ENCODE data around the gene PROZ. TPM values are rescaled to one million over a fixed set of nuclear protein-coding genes. Genes with fewer than 3 reads are reported as not detected.

PROZ gene
- total and polyA plus RNA-seq, 12 donors = 0.03 to 0.20 TPM; not detected in 10

DNA sequence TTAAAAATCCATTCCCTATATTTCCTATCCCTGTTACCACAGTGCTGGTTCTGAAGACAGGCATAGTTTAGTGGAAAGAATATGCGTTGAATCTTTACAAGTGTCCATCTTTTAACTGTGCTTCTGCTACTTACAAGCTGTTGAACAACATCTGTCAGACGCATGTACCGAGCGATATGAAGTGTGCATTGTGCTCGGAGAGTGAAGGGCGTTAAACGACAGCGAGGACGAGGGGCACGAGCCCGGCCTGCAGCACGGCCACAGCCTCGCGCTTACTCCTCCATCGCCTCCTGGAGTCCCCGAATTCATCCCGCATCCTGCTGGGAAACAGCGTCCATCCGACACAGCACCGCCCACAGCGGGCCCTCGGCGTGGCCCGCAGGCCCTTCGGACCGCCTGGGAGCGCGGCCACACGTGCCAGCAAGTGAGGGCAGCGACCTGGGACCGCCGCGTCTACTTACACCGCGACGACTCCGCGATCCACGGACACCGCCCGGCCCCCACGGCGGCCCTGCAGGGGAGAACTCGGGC lies 49.5 kb downstream of the PROZ start:
- no peaks in the 10 kb centered on the region for H3K27me3 ChIP-seq
- H3K4me1 ChIP-seq = peaks cover 12 to 82% (median 77%) of the 10 kb centered on the region in 9 donors
- peak overlapping the region; percentile 71 to 98 (median 88) for H3K4me3 ChIP-seq
- no peaks in the 10 kb centered on the region for H3K9me3 ChIP-seq
- WGBS, 2 donors = 0% methylated on average over 44 of the region's 44 CpGs
- intact Hi-C loops (cut with DNase I) = loop anchor here in 1 of 10 donors (2.0 kb wide), 1 partner anchor 21 kb away; no protein-coding TSS in a partner anchor
- peak in 1 of 2 donors; percentile 39 for DNase-seq
- peak; percentile 1 to 37 (median 11) for ATAC-seq
- peaks cover 0 to 40% (median 0%) of the 10 kb centered on the region in 9 donors for H3K36me3 ChIP-seq
- TF ChIP-seq, protein P1, sequence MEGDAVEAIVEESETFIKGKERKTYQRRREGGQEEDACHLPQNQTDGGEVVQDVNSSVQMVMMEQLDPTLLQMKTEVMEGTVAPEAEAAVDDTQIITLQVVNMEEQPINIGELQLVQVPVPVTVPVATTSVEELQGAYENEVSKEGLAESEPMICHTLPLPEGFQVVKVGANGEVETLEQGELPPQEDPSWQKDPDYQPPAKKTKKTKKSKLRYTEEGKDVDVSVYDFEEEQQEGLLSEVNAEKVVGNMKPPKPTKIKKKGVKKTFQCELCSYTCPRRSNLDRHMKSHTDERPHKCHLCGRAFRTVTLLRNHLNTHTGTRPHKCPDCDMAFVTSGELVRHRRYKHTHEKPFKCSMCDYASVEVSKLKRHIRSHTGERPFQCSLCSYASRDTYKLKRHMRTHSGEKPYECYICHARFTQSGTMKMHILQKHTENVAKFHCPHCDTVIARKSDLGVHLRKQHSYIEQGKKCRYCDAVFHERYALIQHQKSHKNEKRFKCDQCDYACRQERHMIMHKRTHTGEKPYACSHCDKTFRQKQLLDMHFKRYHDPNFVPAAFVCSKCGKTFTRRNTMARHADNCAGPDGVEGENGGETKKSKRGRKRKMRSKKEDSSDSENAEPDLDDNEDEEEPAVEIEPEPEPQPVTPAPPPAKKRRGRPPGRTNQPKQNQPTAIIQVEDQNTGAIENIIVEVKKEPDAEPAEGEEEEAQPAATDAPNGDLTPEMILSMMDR (IDR thresholded peaks at IDR 0.05) = no peak
- H3K27ac ChIP-seq = peak overlapping the region; percentile 93 to 100 (median 99)

DNA sequence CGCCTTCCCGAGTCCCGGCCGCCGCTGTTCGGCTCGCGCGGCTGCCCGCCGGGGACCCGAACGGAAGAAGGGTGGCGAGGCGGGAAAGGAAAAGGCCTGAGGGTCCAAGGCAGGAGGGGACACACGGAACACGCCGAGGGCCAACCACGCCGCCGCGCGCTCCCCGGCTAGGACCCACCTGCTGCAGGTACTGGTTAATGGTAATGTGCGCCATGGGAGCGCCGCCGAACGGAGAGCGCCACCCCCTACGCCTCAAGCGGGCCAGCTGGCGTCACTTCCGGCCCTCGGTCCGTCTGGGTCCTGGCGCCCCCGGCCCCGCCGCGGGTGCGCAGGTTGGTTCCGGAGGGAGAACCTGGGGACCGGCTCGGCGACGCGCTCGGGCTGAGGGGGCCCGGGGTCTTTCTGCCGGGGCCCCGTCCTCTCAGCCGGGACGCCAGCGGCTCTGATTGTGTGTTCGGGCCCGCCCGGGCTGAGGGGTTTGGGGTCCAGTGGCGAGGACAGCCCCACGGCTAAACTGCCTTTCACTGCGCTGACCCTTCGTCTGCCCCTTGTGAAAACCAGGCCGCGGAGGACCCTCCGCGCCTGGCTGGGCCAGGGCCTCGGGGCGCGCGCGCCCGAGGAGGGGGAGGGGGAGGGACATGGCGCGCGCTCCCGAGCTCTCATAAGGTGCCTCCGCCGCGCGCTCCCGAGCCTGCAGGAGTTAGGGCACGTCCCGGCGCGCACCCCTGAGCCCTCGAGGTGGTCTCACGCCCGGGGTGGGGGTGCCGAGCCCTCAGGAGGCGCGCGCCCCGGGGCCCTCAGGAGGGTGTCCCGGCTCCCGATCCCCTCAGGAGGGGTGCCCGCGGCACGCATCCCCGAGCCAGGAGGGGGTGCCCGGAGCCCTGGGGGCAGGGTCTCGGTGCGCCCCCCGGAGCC lies 50.2 kb downstream of the PROZ start, which contains the start of gene PCID2:
TSS of gene PCID2 (minus strand) at position 249 of the 915 bp plus-strand sequence. CDS start at position 214, 35 bp downstream.
- Histone ChIP-seq H3K4me1 (peaks cover 10 to 82% (median 77%) of the 10 kb centered on the region in 9 donors), H3K9me3 (no peaks in the 10 kb centered on the region), H3K4me3 (peak within 1 kb of the TSS; percentile 71 to 98 (median 88)), H3K27me3 (no peaks in the 10 kb centered on the region), H3K27ac (peak within 1 kb of the TSS; percentile 93 to 100 (median 99)), H3K36me3 (peaks cover 0 to 46% (median 0%) of the 10 kb centered on the region in 9 donors)
- 0% methylated on average over 99 to 101 of the region's 103 CpGs for WGBS, 2 donors
- peak; percentile 87 to 88 for DNase-seq
- intact Hi-C loops (cut with DNase I) = no loop called here
- TF ChIP-seq, protein P1 (IDR thresholded peaks at IDR 0.05) = peak in 1 of 9 donors; percentile 21
- ATAC-seq = peak; percentile 86 to 93 (median 89)

DNA sequence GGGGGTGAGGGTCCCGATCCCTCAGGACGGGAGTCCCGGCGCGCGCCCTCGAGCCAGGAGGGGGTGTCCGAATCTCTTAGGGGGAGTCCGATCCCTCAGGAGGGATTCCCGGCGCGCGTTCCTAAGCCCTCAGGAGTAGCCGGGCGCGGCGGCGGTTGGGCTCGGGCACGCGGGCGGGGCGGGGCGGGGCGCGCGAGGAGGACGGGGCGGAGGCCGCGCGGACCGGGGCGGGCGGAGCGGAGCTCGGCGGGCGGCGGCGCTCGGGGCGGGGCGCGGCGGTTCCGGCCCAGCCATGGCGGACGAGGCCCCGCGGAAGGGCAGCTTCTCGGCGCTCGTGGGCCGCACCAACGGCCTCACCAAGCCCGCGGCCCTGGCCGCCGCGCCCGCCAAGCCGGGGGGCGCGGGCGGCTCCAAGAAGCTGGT lies 50.9 kb downstream of the PROZ start, which contains the start of gene CUL4A:
TSS of gene CUL4A (plus strand) at position 278 of the 423 bp plus-strand sequence. CDS start at position 293, 15 bp downstream.
- Histone ChIP-seq H3K36me3 (peaks cover 0 to 48% (median 0%) of the 10 kb centered on the region in 9 donors), H3K4me3 (peak within 1 kb of the TSS; percentile 71 to 98 (median 88)), H3K27me3 (no peaks in the 10 kb centered on the region), H3K27ac (peak within 1 kb of the TSS; percentile 93 to 100 (median 99)), H3K9me3 (no peaks in the 10 kb centered on the region), H3K4me1 (peaks cover 6 to 81% (median 75%) of the 10 kb centered on the region in 9 donors)
- peak; percentile 67 to 81 (median 76) for ATAC-seq
- 0 to 1% methylated on average over 33 to 66 of the region's 66 CpGs for WGBS, 2 donors
- TF ChIP-seq, protein P1 (IDR thresholded peaks at IDR 0.05) = no peak
- peak; percentile 80 to 85 for DNase-seq
- intact Hi-C loops (cut with DNase I) = no loop called here
